GM12801 (cell line): Measurements from ENCODE around the gene IGSF21.

Experiments used
- TF ChIP-seq, protein P1 (sequence below): IDR thresholded peaks from one replicate; pipeline ENCODE4 v1.5.1; 2011; ENCODE audit warnings: control low read depth; ENCODE audit not compliant: insufficient read length; ENCODE audit errors: extremely low read depth

The IGSF21 gene

GRCh38 chr1:18299441-18300338 lies 192.1 kb downstream of the IGSF21 start:
- TF ChIP-seq, protein P1, sequence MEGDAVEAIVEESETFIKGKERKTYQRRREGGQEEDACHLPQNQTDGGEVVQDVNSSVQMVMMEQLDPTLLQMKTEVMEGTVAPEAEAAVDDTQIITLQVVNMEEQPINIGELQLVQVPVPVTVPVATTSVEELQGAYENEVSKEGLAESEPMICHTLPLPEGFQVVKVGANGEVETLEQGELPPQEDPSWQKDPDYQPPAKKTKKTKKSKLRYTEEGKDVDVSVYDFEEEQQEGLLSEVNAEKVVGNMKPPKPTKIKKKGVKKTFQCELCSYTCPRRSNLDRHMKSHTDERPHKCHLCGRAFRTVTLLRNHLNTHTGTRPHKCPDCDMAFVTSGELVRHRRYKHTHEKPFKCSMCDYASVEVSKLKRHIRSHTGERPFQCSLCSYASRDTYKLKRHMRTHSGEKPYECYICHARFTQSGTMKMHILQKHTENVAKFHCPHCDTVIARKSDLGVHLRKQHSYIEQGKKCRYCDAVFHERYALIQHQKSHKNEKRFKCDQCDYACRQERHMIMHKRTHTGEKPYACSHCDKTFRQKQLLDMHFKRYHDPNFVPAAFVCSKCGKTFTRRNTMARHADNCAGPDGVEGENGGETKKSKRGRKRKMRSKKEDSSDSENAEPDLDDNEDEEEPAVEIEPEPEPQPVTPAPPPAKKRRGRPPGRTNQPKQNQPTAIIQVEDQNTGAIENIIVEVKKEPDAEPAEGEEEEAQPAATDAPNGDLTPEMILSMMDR: no peak

- TF ChIP-seq, protein P1: no peak
Measured at GRCh38 chr1:18300376-18300775, 192.8 kb downstream of the IGSF21 start.

GRCh38 chr1:18302788-18303413 lies 195.3 kb downstream of the IGSF21 start:
- TF ChIP-seq, protein P1: no peak

- TF ChIP-seq, protein P1: no peak
Measured at GRCh38 chr1:18304151-18304869, 196.7 kb downstream of the IGSF21 start.

DNA sequence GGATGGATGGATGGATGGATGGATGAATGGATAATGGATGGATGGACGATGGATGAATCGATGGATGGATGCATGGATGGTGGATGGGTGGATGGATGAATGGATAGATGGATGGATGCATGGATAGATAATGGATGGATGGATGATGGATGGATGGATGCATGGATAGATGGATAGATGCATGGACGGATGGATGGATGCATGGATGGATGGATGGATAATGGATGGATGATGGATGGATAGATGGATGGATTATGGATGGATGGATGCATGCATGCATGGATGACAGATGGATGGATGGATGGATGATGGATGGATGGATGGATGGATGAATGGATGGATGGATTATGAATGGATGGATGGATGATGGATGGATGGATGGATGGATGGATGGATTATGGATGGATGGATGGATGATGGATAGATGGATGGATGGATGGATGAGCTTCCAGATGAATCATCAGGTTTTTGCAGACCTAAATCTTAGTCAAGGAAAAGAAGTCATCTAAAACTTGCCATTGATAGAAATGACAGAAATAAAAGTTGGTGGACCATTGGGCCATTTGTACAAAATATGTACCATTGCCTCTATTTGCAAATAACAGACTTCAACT lies 197.7 kb downstream of the IGSF21 start:
- TF ChIP-seq, protein P1: no peak

GRCh38 chr1:18307329-18307898 lies 199.8 kb downstream of the IGSF21 start:
- TF ChIP-seq, protein P1: no peak
